GM03348 (cell line): ENCODE measurements around the gene KRTAP9-9.
A peak's percentile ranks its signal among the peaks of the same experiment; 100 is the strongest.
"Not testable (repeated sequence)": the region's sequence is repeated elsewhere in the genome, so short reads cannot be mapped to it uniquely, and the experiment has no call there.

Experiments used
- DNase-seq: peaks from one replicate; pipeline ENCODE4 v3.0.0; 2012; ENCODE audit warnings: low spot score

KRTAP9-9 gene

DNA sequence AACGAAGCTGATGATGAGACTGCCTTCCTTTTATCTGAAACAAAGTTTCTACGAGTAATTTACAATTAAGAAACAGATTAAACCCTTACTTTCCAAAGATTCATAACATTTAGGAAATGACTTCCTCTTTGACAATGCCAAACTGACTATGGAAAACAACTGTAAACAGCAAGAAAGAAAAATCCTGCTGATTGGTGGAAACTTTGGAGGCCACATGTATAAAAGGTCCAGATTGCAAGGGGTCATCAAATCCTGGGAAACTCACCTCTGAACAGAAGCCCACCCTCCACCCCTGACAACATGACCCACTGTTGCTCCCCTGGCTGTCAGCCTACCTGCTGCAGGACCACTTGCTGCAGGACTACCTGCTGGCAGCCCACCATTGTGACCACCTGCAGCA lies 9.9 kb downstream of the KRTAP9-9 start, which contains the start of gene KRTAP9-6:
TSS of gene KRTAP9-6 (plus strand) at position 301 of the 400 bp plus-strand sequence. CDS start at position 301, 0 bp downstream.
- DNase-seq: no peak

DNA sequence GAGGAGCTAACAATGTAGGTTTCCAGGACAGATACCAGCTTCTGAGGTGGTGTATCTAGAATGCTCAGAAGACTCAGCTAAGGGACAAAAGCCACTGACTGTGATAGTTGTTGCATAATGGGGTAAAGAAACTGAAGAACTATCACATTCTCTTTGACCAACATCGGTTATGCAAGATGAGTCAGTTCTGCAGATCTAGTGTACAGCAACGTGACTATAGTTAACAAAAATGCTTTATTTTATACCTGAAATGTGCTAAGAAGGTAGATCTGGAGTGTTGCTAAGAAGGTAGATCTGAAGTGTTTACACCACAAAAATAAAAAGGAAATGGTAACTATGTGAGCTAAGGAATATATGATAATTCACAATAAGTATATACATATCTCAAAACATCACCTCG lies 12.5 kb downstream of the KRTAP9-9 start:
- no peak for DNase-seq

GRCh38 chr17:41271323-41271722 lies 16.1 kb downstream of the KRTAP9-9 start:
- not testable (repeated sequence) for DNase-seq

DNA sequence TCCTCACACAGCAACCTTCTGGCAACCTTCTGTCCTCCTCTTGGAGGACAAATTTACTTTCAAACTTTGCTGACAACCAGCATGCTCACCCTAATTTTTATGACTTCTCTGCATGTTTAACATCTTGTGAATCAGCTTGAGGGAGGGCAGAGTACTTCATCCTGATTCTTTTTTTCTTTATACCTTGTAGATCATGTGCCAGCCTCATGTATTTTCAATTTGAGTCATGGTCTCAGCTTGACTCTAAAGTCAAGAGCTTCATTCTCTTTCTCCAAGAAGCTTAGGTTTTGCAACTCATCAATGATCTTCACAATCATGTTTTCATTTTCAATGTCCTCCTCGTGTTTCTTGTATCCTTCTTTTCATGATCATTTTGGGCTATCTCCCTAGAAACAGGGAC lies 16.7 kb downstream of the KRTAP9-9 start:
- no peak for DNase-seq

DNA sequence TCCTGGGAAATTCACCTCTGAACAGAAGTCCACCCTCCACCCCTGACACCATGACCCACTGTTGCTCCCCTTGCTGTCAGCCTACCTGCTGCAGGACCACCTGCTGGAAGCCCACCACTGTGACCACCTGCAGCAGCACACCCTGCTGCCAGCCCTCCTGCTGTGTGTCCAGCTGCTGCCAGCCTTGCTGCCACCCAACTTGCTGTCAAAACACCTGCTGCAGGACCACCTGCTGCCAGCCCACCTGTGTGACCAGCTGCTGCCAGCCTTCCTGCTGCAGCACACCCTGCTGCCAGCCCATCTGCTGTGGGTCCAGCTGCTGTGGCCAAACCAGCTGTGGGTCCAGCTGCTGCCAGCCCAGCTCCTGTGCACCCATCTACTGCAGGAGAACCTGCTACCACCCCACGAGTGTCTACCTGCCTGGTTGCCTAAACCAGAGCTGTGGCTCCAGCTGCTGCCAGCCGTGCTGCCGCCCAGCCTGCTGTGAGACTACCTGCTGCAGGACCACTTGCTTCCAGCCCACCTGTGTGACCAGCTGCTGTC lies 20.5 kb downstream of the KRTAP9-9 start, which contains the start of gene KRTAP9-7:
TSS of gene KRTAP9-7 (plus strand) at position 51 of the 543 bp plus-strand sequence. CDS start at position 51, 0 bp downstream.
- not testable (repeated sequence) for DNase-seq

DNA sequence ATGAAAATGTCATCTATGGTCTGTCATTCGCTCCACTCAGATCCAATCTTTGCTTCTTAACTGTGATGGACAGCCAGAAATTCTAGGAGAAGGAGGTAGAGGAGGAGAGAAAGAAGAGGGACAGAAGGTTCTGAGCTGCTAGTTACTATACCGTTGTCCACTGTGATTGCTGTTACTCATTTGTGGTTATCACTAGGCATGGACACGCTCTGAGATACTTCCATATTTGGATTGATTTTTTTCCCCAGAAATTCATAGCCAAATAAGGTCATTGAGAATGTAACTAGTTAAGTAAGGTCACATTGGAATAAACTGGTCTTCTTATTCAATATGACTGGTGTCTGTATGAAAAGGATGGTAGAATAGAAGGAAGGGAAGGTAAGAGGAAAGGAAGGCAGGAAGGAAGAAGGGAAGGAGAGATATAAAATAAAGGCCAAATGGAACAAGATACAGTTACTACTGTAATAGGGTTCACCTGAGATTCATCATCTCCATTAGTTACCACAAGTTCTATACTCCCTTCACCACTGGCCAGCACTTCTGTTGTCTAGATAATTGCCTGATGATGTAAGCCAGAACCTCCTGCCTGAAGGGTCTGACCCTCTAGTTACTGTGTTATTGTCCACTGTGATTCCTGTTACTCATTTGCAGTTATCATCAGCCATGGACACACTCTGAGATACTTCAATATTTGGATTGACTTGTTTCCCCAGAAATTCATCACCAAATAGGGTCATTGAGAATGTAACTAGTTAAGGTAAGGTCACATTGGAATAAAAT lies 23.2 kb downstream of the KRTAP9-9 start:
- DNase-seq: no peak

- DNase-seq: peak; percentile 72
These were observed 28.9 kb downstream of the KRTAP9-9 start for GRCh38 chr17:41284043-41284442.

GRCh38 chr17:41284546-41284945 lies 29.4 kb downstream of the KRTAP9-9 start:
- peak; percentile 24 for DNase-seq

DNA sequence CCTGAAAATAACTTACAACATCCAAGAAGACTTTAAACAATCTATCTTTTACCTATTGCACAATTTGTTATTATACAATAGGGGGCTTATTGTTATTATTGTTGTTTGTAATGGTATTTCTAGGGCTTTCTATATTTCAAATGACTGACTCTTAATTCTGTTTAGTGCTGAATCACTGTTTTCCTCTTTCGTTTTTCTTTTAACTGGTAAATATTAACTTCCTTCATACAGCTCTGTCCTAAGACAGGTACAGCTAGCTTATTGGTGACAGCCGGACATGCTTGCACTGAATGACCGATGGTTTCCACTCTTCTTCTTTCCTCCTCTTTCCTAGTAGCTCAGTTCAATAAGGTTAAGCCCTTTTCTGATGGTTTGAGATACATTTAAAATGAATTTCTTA lies 31.9 kb downstream of the KRTAP9-9 start:
- DNase-seq: no peak

DNA sequence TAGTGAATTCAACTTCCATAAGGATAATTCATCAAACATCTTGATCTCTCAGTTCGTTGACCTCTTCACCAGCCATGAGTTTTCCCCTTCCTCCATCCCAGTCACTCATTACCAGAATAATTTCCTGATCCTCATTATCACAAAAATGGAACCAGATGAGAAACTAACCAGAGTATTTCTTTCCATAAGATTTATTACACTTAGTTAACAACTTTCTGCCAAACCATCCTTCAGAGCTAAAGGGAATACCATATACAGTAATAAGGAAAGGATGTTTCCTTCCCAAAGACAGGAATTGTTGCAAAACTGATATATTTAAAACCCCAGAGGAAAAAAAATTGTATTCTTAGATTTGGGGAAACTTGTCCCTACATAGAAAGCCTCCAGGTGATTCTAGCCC lies 38.8 kb downstream of the KRTAP9-9 start:
- peak; percentile 27 for DNase-seq

GRCh38 chr17:41296846-41297245 lies 41.7 kb downstream of the KRTAP9-9 start:
- no peak for DNase-seq

- DNase-seq: no peak
These were observed 43.4 kb downstream of the KRTAP9-9 start for GRCh38 chr17:41298458-41299135.

GRCh38 chr17:41301204-41301790 lies 46.1 kb downstream of the KRTAP9-9 start:
- DNase-seq: no peak

DNA sequence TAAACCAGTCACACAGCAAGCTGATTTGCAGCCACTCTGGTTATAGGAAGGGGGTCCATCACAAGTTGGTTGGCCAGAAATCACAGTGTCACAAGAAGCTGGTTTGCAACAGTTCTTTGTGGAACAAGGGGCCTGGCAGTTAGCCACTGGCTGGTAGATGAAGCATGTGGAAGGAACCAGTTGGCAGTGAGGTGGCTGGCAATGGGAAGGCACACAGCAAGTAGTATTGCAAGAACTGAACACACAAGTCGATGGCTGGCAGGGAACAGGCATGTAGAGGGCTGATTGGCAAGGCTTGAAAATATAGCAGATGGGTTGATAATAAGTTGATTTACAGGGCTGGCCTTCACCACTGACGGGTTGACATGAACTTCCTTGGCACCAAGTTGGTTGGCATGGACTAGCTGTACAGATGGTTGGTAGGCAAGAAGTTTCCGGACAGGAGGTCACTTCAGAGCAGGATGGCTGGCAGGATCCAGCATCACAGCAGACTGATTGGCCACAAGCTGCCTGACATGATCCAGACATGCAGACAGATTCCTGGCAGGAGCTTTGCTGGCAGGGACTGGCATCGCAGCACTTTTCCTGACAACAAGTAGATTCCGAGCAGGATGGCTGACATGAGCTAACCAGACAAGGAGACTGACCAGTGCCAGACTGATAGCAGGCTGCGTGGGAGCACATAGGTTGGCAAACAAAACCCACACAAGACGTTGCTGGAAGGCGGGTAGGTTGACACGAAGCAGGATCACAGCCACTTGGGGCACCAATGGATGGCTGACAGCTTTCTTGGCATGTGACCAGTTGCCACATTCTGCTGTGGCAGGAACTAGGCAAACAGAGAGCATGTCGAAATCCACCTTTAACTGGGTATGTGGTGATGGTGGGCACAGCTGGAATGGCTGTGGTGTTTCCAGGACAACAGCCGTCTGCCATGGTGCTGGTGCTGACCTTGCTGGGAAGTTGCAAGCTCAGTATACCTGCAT lies 47.0 kb downstream of the KRTAP9-9 start, which contains the start of gene KRTAP29-1:
TSS of gene KRTAP29-1 (minus strand) at position 936 of the 986 bp plus-strand sequence. CDS start at position 936, 0 bp downstream.
- no peak for DNase-seq

- DNase-seq: no peak
These were observed 47.8 kb downstream of the KRTAP9-9 start for GRCh38 chr17:41302981-41303380.

- no peak for DNase-seq
These were observed 48.9 kb downstream of the KRTAP9-9 start for GRCh38 chr17:41304091-41304490.
